GM19455 (cell line): ENCODE results near the gene ROBO4.

ENCODE experiments used
- ATAC-seq: cut with Tn5 transposase; IDR thresholded peaks from one replicate; pipeline ENCODE4 v1.9.1; 2021; ENCODE audit not compliant: unreplicated experiment

ROBO4 gene

DNA sequence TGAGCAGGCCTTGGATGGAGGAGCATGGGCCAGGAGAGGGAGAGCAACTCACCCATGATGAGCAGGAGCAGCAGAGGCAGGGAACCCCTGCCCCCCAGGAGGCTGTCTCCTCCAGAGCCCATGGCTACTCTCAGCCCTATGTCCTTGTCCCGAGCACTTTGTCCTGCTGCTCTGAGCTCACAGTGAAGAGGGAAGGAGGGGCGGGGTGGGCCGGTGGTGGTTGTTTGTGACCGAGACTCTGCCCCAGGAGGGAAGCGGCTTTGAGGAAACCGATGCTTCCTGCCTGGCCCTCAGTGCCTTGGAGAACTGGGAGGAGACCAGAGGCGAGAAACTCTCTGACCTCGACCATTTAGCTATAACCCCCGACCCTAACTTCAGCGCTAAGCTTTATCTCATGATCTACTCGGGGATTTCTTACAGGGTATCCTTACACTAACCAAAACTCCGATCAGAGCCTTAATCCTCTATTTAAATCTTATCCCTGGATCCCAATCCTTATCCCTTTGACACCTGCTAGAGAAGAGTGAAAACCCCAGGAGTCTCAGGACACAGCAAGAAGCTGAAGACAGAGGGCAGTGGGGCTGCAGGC lies at the start of gene ROBO4:
Gene ROBO4, minus strand, starts transcription at position 192 of the 589 bp plus-strand sequence. Its CDS starts 70 bp downstream, at position 122.
- no peak for ATAC-seq

- ATAC-seq: no peak
Observed at GRCh38 chr11:124946735-124947141, 49.1 kb upstream of the ROBO4 start.

DNA sequence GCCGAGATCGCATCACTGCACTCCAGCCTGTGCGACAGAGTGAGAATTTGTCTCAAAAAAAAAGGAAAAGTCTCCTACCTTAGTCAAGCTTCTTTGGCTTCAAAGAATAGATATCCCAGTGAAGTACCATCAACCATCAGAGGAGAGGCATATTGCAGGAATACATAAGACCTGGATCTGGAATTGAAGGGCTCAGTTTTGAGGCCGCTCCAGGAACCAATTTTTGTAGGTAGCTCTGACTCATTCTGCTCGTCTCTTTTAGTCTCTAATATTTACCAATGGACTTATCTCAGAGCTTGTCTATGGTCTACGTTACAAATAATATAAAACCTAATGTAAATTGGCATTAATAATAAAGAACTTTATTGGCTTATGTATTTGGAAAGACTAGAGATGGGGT lies 48.2 kb upstream of the ROBO4 start:
- no peak for ATAC-seq

GRCh38 chr11:124944565-124944964 lies 46.9 kb upstream of the ROBO4 start:
- ATAC-seq: no peak

DNA sequence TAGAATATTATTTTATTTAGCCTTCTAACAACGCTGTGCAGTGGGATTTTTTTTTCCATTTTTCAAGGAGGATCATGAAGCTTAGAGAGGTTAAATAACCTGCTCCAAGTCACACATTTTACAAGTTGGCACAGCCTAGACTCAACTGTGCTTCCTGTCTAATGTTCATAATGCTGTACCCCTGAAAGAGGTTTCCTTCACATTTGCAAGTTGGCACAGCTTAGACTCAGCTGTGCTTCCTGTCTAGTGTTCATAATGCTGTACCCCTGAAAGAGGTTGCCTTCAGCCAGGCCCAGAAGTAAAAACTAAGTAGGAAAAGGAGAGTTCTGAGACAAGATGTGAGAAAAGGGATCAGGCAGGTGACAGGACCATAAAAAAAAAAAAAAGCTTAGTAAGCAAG lies 46.1 kb upstream of the ROBO4 start:
- no peak for ATAC-seq

- ATAC-seq: no peak
Observed at GRCh38 chr11:124943254-124943616, 45.6 kb upstream of the ROBO4 start.

GRCh38 chr11:124942466-124943253 lies 45.0 kb upstream of the ROBO4 start:
- ATAC-seq: no peak

DNA sequence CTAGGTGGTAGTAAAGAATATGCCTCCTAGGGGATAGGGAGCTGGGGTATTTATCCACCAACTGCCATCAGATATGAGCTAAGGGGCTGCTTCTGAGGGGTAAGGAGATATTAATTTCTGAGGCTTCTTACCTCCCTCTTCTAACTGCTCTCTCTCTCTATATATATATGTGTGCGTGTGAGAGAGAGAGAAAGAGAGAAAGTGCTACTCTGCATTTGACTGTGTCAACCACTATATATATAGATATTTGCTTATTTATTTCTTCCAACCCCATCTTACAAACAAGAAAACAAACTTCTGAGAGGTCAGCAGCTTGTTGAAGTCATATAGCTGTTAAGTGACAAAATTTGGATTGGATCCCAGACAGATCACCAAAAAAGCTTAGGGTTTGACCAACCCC lies 44.0 kb upstream of the ROBO4 start:
- ATAC-seq: no peak

DNA sequence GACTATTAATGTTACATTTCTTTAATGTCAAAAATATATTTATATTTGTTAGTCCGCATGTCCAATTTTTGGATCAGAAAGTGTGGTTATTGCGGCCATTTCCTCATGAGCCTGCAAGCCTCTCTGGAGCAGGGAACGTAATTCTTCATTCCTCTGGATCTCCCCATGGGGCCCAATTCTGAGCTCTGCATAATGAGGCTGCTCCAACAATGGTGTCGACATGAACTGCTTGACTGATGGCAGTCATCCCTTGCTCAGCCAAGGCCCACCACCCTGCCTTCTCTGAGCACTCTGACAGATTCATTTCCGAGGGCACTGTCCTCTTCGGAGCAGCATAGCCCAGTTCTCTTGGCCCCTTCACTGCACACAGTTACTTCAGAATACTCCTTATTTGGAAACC lies 41.3 kb upstream of the ROBO4 start:
- ATAC-seq: no peak

DNA sequence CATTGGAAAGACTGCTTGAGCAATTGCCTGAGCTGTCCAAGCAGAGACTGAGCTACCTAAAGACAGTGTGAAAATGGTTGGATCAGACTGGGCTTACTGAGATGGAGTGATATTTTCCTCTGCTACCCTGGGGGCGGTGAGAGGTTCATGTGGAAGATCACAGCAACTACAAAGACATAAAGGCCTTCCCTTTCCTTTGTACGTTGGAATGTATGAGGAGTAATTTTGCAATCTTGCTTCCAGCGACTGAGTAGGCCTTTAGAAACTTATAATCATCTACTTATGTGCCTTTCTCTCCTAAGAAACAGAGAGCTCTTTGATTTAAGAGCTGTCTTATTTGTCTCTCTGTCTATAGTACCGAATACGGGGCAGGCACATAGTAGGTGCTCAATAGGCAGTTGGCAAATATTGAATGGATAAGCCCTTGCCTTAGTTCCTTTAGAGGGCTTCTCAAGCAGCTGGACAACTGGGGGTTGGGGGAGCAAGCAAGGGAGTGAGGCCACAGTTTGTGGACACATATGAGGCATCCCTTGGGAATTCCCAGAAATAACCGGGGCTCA lies 40.6 kb upstream of the ROBO4 start:
- no peak for ATAC-seq

DNA sequence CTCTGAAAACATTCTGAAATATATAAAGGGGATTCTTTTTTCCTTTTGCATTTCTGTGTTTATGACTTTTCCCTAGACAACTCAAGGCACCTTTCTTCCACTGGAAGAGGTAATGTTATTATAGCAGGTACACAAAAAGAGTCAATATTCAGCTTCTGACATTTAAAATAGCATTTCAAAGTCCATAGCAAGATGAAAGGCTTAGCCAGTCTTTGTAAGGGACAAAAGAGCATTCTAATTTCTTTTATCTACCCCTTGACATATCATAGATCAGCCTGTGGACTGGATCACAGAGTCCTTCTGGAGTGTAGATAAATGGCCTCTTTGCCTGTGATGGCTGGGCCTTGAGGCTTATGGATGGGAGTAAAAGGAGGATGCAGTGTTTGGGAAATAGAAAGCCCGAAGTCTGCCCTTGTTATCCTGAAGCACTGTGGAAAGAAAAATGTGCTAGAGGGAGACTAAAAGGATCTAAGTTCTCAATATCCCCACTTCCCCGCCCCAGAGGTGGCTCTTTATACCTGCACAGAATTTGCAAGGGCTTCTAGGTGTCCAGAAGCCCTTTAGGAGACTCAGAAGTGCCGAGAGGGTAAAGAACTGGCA lies 39.8 kb upstream of the ROBO4 start:
- ATAC-seq: no peak

GRCh38 chr11:124935548-124936514 lies 38.2 kb upstream of the ROBO4 start, which contains the start of gene HEPACAM:
Gene HEPACAM, minus strand, starts transcription at chr11:124936047. Its CDS starts 41 bp downstream, at chr11:124936006.
- ATAC-seq: no peak

DNA sequence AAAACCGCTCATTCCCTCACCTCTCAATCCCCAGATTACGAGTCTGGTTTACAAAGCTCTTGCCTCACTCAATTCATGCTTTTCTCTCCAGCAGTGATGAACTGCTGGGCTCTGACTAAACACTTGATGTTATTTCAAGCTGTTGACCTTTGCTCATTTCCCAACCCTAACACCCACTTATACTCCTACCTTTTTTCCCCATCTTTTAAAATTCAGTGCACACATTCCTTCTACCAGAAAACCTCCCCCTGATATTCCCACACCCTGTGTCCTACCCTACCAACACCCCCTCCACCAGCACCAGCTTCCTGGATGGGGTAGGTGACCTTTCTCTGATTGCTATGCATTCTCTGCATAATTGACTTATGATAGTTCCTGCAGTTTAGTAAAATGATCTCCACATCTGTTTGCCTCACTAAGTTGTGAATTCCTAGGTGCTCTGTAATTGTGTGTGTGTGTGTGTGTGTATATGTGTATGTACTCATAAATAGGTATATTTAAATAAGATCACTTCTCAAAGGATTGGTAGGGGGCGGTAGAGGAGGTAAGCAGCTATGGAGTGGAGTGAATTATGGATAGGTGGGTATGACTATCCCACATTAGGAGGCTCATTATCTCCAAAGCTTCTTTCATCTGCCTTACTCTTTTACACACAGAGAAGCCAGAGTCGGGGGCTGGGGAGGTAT lies 37.3 kb upstream of the ROBO4 start:
- ATAC-seq: no peak

- ATAC-seq: peak; percentile 94
Observed at GRCh38 chr11:124930799-124931198, 33.1 kb upstream of the ROBO4 start.

- ATAC-seq: no peak
Observed at GRCh38 chr11:124928942-124929665, 31.4 kb upstream of the ROBO4 start.

DNA sequence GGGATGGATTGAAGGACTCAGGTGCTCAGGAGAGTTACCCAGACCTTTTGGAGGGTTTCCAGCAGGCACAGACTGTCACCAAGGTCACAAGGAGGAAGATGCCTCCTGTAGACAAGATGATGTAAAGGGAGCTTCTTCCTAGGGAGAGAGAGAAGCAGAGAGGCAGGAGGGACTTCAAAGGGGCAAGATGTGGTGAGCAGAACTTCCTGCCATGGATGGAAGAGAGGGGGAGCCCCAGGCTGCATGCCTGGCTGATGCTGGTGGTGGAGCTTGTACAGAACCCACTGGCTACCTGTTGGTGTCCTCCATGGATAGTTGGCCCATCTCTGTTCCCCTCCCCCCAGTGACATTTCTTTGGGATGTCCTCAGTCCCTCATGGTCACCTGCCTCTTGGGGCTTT lies 25.6 kb upstream of the ROBO4 start:
- ATAC-seq: no peak

- no peak for ATAC-seq
Observed at GRCh38 chr11:124922831-124923230, 25.2 kb upstream of the ROBO4 start.

DNA sequence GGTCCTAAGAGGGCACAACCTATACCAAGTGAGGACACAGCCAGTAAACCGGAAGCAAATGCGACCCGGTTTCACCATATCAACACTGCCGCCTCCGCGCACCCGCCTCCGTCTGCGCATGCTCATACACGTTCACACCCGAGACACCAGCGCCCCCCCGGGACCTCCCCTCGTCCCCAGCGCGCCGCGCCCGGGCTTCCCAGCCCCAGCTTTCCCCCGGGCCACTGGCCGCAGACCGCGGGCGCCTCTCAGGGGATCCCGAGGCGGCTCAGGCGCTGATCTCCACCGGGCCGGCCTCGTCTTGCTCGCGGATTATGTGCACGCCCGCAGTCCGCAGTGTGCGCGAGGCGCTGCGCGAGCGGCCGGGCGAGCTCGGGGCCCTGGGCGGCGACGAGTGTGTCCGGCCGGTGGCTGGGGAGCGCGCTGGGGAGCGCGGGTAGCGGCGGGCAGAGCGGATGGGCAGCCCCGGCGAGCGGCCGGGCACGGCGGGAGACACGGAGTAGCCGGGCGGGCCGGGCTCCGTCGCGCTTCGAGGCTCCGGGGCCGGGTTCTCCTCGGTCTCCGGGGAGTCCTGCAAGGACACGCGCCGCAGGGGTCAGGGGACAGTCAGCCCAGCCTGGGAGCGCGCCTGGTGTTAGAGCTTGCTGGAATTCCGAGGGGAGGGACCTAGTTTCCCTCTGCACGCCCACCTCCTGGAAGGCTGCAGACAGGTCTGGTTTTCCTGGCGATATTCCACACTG lies 23.4 kb upstream of the ROBO4 start:
- no peak for ATAC-seq

- ATAC-seq: no peak
Observed at GRCh38 chr11:124920356-124920755, 22.7 kb upstream of the ROBO4 start.
